HG03060 (cell line): Measurements from ENCODE around the gene MYRFL.
"Not testable (repeated sequence)": the region's sequence is repeated elsewhere in the genome, so short reads cannot be mapped to it uniquely, and the experiment has no call there.

Source experiments
- ATAC-seq: cut with Tn5 transposase; IDR thresholded peaks from one replicate; pipeline ENCODE4 v1.9.1; 2021; ENCODE audit warnings: low read depth, moderate number of reproducible peaks; ENCODE audit not compliant: unreplicated experiment

Gene MYRFL

GRCh38 chr12:69840727-69841126 is 15.7 kb downstream of the MYRFL start:
- ATAC-seq = no peak

DNA sequence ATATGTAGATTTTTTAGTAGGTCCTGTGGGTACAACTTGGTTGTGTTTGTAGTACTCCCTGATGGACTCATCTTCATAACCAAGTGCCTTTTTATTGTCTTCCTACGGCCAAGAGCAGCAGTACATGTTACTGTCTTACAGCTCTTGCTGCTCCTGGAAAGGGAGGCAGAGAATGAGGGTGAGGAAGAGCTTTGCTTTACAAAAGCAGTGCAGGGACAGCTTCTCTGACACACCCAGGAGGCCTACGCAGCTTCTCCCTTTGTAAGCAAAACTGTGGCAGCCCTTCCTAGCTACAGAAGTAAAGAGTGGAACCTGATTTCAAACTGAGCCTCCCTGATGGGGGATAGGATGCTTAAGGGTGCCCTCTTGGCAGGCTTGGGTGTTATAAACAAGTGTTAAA is 18.6 kb downstream of the MYRFL start:
- no peak for ATAC-seq

DNA sequence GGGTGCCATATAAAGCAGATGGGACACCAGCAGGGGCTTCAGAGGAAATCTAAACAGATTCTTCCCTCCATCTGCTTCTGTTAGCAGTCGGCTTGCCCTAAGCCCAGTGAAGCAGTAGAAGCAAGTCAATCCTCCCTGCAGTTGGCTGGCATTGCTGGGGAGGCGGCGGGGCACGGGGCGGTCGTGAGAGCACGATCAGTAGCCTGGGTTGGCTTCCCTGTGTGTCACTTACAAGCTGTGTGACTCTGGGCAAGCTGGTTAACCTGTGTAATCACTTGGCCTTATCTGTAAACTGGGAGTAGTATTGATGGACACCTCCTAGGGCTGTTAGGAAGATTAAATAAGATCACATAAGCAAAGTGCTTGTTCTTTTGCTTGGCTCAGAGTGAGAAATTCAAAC is 19.4 kb downstream of the MYRFL start:
- no peak for ATAC-seq

- ATAC-seq = no peak
These were observed 19.8 kb downstream of the MYRFL start for GRCh38 chr12:69844836-69845235.

DNA sequence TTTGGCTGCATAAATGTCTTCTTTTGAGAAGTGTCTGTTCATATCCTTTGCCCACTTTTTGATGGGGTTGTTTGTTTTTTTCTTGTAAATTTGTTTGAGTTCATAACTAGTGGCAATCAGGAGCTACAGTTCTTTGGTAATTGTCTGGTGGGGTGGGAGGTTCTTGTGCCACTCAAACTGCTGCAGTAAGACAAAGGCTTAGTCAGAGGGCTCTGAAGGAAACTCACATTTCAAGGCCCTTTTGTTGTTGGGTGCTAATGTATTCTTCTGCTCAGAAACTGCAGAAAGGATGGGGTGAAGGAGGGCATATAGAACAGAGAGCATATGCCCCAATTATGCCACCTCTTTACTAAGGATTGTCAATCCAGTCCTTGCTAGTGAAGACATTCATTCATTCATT is 21.9 kb downstream of the MYRFL start:
- ATAC-seq = no peak

GRCh38 chr12:69851976-69852375 is 26.9 kb downstream of the MYRFL start:
- ATAC-seq = no peak

DNA sequence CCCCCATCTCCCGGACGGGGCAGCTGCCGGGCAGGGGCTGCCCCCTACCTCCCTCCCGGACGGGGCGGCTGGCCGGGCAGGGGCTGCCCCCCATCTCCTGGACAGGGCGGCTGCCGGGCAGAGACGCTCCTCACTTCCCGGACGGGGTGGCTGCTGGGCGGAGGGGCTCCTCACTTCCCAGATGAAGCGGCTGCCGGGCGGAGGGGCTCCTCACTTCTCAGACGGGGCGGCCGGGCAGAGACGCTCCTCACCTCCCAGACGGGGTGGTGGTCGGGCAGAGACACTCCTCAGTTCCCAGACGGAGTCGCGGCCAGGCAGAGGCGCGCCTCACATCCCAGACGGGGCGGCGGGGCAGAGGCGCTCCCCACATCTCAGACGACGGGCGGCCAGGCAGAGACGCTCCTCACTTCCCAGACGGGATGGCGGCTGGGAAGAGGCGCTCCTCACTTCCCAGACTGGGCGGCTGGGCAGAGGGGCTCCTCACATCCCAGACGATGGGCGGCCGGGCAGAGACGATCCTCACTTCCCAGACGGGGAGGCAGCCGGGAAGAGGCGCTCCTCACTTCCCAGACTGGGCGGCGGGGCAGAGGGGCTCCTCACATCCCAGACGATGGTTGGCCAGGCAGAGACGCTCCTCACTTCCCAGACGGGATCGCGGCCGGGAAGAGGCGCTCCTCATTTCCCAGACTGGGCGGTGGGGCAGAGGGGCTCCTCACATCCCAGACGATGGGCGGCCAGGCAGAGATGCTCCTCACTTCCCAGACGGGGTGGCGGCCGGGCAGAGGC is 28.3 kb downstream of the MYRFL start:
- not testable (repeated sequence) for ATAC-seq

DNA sequence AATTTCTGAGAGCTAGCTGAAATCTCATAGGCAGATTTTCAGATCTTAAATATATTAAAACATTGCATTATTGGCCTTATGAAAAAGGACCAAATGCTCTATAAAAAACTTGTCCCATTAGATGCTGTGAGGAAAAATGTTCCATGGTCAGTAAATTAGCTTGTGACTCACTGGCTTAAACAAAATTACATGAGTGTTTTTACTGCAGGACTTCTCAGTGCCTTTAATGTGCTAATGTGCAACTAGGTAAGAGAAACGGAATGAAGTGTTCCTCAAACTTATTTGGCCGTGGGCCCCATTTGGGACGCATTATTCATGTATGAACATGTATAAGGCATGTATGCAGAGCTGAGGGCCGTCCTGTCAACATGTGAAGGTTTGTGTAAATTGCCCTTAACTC is 41.7 kb downstream of the MYRFL start:
- ATAC-seq = no peak

DNA sequence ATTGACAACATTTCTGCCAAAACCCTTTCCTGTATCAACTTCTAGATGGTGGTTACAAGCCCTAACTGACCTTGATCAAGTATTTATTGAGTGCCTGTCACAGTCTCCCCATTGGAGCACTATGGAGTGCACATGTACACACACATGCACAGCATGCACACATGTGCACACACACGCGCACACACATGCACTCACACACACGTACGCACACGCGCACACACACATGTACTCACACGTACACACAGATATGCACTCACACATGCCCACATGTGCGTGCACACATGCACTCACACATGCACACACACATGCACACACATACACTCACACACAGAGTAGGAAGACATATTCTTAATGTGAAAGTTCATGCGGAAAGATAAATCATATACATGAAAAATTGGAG is 43.7 kb downstream of the MYRFL start:
- ATAC-seq = no peak

DNA sequence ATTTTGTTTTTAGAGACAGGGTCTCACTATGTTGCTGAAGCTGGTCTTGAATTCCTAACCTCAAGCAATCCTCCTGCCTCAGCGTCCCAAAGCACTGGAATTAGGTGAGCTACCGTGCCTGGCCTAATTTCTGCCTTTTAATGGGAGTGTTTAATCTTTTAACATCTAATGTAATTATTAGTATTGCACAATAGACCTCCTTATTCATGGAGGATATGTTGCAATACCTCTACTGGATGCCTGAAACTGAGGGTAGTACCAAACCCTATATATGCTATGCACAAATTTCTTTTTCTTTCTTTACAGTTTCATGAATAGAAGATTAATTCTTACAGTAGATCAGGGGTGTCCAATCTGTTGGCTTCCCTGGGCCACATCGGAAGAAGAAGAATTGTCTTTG is 47.8 kb downstream of the MYRFL start:
- no peak for ATAC-seq

GRCh38 chr12:69873429-69873828 is 48.4 kb downstream of the MYRFL start:
- ATAC-seq = no peak

- no peak for ATAC-seq
These were observed 49.6 kb downstream of the MYRFL start for GRCh38 chr12:69874606-69875005.

GRCh38 chr12:69875416-69875935 is 50.4 kb downstream of the MYRFL start:
- no peak for ATAC-seq

DNA sequence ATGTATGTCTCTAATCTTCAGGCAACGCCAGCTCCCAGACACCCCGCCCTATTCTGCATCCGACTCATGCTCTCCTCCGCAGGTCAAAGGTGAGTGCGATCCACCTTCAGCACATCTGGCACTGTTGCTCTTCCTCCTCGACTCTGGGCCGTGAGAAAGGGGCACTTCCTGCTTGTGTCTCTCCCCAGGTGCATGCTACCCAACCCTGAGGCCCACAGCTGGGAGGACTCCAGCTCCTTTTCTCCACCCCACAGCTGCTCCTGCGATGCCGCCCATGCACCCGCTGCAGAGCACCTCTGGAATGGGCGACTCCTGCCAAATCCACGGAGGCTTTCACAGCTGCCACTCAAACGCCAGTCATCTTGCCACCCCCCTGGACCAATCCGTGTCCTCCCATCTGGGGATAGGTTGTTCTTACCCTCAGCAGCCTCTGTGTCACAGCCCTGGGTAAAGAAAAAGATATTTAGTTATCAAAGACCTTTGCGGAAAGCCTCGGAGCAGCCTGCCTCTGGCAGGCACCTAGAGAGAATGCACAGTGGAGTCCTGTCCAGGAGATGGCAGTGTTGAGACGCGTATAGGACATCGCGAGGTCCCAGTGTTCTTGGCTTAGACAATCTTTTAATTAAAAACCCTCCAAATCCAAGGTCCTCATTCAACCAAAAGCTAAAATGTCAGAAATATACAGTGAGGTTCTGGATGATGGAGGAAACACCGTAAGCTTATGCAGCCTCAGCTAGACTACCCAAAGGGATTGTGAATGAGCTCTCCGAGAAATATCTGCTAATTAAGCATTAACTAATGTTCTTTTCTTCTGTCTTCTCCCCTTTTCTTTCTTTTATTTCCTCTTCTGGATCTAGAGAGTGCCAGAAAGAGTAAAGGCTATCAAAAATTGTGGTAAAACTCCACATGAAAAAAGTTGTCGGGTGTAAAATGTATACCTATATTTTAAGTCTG is 54.3 kb downstream of the MYRFL start:
- peak; percentile 74 for ATAC-seq

GRCh38 chr12:69880571-69880970 is 55.5 kb downstream of the MYRFL start:
- ATAC-seq = no peak

- ATAC-seq = no peak
These were observed 56.7 kb downstream of the MYRFL start for GRCh38 chr12:69881771-69882170.

DNA sequence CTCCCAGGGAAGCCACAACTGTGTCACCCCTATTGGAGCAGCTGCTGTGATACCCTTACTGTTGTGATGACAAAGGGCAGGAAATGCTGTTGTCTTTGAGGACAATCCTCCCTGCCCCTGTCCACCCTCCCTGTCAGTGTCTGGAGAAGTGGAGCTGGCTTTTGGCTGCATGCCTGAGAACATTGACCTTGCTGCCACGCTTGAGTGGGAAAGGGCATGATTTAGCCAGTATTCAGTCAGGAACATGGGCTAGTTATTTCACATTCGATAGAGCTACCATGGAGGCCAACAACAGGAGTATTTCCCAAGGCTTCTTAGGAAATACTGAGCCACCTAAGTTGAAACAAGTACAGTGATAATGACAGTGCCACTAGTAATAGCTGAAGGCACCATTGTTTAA is 59.4 kb downstream of the MYRFL start:
- ATAC-seq = no peak

DNA sequence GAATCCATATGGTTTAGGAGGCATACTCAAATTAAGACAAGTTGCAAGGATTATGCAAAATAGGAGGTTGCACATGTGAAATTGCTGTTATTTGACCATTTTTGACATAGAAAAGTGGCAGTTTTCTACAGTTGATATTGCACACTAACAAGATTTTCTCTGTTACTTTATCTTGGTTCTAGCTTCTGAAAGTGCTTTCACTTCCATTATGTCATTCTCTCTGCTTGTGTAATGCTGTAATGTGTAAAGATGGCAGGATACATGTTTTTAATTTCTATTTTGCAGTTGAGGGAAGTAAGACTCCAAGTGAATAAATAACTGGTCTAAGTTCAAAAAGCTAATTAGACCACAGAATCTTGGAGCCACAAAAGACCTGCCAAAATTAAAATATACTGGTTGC is 60.6 kb downstream of the MYRFL start:
- no peak for ATAC-seq

DNA sequence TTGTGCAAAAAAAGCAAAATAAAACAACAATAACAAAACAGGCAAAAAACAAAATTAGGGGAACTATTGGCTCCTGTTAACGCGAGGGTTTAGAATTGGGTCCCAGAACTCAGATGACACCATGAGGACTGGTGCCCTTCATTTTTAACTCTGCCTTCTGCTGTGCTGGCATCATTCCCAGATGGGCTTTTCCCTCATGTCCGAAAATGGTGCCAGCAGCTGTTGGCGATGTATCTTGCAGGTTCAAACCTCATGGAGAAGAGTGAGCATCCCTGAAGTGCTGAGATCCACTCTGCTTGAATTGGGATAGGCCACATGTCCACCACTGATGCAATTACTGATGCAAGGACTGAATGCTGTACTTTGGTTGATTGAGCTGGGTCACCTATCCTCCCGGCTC is 61.1 kb downstream of the MYRFL start:
- no peak for ATAC-seq

DNA sequence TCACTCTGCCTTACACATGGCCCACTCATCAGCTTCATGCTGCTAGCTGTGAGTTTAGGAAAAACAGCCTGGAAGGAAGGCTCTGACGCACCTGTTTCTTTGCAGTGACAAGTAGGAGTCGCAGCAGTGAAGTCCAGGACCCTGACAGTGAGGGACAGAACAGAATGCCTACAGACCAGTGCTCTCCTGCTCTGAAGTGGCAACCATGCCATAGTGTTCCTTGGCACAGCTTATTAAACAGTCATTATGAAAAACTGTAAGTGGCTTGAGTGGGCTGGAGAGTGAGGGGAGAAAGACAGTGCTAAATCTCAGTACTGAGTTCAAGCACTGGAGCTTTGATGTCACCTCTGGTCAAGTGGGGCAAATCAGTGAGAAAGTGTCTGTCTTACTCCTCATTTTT is 61.7 kb downstream of the MYRFL start:
- ATAC-seq = no peak

- no peak for ATAC-seq
These were observed 63.9 kb downstream of the MYRFL start for GRCh38 chr12:69888901-69889300.
